IPS DF 19.7 (cell line): ENCODE measurements around the gene STS.

Source experiments
- DNase-seq: peaks from one replicate; pipeline ENCODE4 v3.0.0-alpha.2; 2013; ENCODE audit warnings: low read depth, low spot score

The STS gene, protein sequence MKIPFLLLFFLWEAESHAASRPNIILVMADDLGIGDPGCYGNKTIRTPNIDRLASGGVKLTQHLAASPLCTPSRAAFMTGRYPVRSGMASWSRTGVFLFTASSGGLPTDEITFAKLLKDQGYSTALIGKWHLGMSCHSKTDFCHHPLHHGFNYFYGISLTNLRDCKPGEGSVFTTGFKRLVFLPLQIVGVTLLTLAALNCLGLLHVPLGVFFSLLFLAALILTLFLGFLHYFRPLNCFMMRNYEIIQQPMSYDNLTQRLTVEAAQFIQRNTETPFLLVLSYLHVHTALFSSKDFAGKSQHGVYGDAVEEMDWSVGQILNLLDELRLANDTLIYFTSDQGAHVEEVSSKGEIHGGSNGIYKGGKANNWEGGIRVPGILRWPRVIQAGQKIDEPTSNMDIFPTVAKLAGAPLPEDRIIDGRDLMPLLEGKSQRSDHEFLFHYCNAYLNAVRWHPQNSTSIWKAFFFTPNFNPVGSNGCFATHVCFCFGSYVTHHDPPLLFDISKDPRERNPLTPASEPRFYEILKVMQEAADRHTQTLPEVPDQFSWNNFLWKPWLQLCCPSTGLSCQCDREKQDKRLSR

DNA sequence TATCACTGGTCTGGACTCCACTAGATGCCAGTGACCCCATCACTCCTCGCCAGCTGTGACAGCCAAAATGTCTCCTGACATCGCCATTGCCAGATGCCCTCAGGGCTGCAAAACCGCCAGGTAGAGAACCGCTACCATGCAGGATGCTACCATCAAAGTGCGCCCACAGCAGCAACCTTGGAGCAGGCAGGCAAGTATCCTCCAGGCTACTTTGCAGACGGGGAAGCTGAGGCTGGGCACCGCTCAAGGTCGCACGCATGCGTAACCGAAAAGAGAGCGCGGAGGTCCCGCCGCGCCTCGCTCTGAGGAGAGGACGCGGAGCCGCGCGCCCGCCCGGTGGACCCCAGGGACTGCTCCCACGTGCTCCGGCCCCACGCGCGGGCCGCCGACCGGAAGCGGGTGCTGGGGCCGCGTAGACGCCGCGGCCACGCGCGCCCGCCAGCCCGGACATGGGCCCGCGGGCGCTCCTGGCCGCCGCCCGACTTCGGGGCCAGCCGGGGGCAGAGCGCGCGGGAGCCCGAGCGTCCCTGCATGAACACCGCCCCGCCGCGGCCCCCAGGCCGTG, at the start of gene STS:
STS (plus strand) TSS at position 300 of the 565 bp plus-strand sequence. CDS start 105,488 bp downstream, outside the sequence.
- DNase-seq, result no peak

DNA sequence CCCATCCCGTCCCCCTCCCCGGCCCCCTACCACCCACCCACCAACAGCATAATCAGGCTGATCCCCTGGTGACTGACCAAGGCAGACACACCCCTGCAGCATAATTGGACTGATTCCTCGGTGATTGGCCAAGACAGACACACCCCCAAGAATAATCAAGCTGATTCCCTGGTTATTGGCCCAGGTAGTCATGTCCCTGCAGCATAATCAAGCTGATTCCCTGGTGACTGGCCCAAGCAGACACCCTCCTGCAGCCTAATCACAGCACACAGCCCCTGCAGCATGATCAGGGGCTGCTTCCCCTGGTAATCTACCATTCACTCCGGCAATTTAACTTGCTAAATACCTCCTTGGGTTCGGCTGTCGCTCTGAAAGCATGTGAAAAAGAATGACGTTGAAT, 47.5 kb upstream of the STS start:
- no peak for DNase-seq

DNA sequence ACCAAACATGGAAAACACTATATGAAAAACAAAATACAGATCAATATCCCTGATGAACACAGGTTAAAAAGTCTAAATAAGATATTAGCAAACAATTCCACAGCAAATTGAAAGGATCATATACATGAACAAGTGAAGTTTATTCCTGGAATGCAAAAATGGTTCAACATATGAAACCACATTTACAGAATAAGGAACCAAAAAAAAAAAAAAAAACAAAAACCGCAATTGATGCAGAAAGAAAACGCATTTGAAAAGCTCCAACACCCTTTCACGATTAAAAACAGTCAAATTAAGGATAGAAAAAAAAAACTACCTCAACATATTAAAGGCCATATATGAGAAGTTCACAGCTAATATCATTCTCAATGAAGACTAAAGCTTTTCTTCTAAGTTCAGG, 45.4 kb upstream of the STS start:
- DNase-seq, result no peak

DNA sequence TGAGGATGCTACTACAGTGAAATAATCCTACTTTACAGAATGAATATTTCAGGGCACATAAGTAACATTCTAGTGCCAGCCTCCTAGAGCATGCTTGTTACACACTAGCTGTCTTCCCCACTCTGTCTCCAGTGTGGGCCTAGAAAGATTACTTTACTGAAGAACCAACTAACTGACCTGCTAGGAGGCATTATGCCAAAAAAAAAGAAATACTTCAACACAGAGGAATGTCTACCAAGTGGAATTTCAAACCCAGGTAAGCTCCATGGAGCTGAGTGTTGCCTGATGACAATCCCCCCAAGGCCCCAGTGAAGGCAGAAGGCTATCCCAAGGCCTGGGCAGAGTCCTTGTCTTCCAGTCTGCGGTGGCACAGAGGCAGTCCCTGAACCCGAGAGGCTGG, 40.9 kb upstream of the STS start:
- DNase-seq, result no peak

DNA sequence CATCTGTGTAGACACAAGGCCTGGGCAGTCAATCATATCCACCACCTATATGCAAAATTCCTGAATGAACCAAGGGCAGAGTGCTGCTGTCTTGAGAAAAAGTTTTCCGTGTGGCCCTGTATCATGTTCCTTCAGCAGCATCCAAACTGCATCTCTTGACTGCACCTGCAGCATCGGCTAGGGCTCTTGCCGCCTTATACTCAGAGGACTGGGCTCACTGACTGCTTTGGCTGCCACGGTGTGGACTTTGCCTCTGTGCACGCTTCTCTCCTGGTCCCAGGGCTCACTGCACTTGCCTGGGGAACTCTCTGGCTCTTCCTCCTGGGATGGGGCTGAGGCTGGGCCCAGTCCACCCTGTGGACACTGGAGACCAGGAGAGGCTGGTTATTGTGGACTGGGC, 39.5 kb upstream of the STS start:
- no peak for DNase-seq

DNA sequence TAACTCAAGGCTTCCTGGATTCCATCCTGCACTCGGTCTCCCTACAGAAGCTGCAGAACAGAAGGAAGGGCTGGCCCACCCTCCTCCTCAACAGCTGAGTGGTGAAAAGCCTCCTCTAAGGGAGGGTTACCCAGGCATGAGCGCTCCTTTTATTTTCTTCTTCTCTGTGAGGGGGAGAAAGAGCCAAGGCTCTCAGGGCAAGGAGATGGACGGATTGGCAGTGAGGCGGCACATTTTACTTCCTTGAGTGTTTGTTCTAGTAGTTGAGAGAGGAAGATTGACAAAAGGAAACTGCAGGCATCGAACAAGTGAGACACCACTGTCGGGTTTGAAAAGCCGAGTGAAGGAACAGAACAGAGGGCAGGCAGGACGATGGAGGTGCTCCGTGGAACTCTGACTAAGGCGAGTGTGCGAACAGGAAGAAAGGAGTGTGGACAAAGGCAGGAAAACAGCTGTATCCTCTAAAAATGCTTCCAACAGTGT, 38.4 kb upstream of the STS start:
- no peak for DNase-seq

DNA sequence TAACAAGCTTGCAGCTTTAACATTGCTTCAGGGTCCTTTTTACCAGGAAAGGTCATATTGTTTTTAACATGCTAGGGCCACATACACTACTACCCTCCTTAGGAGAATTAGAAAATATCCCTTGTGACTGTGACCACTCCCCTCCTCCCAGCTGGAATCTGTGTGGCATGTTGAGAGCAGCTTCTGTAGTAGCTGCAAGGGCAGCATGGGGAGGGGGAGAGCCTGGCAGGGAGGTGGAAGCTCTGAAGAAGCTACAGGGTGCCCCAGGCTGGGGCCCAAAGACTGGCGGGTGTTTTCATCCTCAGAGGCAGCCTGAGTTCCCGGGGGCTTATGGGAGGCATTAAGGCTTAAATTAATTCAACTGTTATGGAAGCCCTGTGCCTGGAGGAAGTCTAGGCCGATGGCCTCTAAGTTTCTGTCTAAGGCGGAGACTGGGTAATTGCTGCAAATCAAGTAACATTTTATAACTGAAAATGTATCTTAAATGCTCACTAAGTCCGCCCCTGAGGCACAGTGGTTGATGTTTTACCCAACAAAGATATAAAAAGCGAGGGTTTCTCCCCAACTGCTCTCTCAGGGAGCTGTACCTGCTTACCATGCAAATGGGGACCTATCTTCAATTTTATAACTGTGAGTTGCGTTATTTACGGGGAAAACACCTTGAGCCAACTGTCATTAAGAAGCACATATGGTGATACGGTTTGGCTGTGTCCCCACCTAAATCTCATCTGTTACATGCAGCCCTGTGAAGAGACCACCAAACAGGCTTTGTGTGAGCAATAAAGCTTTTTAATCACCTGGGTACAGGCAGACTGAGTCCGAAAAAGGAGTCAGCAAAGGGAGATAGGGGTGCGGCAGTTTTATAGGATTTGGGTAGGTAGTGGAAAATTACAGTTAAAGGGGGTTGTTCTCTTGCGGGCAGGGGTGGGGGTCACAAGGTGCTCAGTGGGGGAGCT, 37.4 kb upstream of the STS start:
- no peak for DNase-seq

DNA sequence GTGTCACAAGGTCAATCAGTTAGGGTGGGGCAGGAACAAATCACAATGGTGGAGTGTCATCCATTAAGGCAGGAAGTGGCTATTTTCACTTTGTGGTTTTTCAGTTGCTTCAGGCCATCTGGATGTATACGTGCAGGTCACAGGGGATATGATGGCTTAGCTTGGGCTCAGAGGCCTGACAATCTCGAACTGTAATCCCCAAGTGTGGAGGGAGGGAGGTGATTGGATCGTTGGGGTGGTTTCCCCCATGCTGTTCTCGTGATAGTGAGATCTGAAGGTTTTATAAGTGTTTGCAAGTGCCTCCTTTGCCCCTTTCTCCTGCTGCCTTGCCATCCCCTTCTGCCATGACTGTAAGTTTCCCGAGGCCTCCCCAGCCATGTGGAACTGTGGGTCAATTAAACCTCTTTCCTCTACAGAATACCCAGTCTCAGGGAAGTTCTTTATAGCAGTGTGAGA, 36.7 kb upstream of the STS start:
- DNase-seq, result no peak

DNA sequence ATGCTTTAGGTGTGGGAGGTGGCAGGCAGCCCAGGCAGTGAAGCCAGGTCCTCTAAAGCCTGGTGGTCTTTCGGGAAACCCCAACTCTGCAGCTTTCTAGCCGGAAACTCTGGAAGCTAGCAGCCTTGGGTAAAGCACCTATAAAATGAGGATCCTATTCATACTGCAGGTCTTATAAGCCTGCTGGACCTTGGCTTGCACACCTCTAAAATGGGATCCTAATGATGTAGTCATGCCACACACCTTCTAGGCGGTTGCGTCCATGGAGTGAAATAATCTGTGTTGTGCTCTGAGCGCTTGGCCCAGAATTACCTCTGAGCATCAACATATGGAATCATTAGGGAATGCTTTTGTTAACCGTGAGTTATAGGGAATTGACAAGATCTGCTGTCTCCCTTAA, 36.0 kb upstream of the STS start:
- no peak for DNase-seq

DNA sequence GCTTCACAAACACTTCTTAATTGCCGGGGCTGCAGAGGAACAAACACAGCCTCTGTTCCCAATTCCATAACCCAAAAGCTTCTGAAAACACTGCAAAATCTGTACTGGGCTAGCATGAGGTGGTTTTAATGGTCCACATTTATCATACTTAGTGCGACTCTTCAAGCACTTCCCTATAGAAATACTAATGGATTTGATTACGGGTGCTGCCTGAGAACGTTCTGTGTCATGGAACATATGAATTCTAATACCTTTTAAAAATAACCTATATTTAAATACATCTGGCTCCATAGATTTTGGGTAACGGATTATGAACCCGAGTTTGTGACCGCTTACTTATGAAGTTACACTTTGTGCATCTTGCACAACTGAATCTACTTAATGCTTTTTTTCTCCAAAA, 35.4 kb upstream of the STS start:
- DNase-seq, result no peak

DNA sequence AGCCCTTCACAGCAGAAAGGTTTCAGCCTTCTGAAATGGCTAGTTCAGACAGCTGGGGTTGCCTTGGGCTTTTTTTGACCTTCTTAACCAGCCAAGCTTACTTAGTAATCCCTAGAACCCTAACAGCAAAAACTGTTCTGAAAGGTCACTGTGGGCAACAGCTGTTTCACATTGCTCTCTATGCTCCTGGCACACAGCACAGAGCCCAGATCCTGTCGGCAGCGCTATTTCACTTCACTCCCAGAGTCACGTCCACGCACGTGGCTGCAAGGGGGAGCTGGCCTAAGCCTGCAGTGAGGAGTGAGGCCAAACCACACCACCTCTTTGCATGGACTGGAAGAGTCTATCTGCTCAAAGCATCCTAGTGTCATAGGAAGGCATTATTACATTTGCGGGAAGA, 32.0 kb upstream of the STS start:
- no peak for DNase-seq

DNA sequence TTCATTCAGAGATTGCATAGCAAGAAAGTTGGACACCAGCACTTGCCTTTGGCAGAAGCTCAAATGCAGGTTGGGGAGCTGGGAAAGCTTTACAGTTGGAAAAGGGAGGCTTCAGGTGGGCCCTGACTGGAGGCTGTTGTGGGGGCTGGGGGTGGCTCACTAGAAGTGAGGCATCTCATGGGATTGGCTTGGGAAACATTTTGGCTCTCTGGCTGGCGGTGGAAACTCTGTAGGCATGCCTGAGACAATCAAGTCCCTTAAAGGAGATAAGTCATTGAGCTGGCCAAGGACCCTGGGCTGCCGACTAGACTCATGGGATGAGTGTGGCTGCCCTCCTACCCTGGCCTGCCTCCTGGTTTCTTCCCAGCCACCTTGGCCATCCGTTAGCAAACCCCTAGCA, 31.4 kb upstream of the STS start:
- DNase-seq, result no peak

DNA sequence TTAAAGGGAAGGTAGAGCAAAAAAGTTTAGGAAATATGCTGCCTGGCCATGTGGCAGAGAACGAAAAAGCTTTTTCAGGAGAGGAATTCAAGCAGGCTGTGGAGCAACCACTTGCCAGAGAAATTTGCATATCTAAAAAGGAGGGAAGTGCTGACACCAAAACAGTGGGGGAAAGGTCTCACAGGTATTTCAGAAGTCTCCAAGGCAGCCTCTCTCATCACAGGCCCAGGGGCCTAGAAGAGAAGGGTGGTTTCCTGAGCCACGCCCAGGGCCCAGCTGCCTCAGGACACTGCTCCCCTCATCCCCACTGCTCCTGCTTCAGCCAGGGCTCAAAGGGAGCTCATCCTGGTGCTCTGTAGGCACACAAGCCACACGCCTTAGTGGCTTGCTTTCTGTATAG, 29.9 kb upstream of the STS start:
- no peak for DNase-seq

DNA sequence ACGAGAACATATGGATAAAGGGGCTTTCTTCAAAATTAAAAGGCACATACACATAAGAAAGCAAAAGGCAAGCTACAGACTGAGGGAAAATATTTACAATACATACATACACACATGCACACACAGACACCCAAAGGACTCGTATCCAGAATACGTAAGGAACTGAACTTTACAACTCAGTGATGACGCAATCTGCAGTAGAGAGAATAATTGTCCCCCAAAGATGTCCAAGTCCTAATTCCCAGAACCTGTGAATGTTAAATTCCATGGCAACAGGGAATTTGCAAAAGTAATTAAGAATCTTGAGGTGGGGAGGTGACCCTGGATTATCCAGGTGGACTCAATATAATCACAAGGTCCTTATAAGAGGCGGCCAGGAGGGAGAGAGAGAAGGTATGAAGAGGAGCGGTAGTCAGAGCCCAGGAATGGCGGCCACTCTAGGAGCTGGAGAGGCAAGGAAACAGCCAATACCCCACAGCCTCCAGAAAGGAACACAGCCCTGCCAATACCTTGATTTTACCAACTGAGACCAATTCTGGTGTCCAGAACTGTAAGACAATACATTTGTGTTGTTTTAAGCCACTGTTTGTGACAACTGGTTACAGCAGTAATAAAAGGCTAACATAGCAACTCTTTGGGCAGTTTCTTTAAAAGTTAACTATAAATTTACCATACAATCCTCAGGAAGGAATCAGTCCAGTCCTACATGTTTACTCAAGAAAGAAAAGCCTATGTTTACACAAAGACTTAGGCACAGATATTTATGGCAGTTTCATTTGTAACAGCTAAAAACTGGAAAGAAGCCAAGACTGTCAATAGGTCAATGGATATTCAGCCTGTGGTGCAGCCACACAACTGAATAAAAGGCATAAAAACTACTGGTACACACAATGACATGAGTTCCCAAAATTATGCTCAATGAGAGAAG, 27.3 kb upstream of the STS start:
- no peak for DNase-seq

DNA sequence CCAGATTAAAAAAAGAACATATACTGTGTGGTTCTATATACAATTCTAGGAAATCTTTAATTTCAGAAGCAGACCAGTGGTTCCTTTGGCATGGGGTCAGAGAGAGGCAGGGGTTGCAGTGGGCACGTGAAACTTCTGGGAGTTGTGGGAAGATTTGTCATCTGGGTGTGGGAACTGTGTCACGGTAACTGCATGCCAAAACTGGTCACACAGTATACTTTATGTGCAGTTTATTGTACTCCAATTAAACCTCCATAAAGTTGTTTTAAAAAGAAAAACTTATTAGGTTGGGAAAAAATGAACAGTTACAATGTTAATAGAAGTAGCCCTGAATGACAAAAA, 26.7 kb upstream of the STS start:
- no peak for DNase-seq

DNA sequence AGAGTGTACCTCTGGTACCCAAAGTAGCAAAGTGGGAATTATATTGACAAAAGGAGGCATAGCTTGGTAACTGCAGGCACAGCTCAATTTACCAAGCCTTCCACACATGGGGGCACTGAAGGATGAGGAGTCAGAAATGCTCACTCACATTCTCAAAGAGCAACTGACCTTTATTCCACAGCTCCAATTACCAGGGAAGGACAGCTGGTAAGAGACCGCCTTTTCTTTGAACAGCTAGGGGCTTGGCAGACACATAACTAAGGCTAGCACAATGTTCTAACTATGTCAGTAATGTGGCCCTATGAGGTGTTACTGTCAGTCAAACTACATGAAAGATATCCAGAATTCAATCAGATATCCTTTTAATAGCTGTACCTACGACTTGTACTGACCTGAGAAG, 20.5 kb upstream of the STS start:
- no peak for DNase-seq

DNA sequence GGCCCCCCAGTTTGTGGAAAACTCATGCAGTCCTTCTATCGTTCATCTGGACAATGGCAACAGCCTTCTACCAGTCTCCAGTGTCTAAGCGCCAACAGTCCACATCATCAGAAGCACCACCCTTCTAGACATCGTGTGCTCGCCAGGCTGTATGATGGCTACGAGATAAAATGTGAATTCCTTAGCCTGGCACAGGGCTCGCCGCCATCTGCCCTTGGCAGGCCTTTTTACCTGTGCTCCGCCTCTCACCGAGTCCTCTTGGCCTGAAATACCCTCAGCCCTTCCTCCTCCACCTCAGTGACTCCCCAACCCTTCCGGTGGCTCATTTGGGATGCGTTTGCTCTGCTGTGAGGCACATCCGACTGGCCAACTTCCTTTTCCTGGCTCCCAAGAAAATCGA, 15.9 kb upstream of the STS start:
- DNase-seq, result no peak

DNA sequence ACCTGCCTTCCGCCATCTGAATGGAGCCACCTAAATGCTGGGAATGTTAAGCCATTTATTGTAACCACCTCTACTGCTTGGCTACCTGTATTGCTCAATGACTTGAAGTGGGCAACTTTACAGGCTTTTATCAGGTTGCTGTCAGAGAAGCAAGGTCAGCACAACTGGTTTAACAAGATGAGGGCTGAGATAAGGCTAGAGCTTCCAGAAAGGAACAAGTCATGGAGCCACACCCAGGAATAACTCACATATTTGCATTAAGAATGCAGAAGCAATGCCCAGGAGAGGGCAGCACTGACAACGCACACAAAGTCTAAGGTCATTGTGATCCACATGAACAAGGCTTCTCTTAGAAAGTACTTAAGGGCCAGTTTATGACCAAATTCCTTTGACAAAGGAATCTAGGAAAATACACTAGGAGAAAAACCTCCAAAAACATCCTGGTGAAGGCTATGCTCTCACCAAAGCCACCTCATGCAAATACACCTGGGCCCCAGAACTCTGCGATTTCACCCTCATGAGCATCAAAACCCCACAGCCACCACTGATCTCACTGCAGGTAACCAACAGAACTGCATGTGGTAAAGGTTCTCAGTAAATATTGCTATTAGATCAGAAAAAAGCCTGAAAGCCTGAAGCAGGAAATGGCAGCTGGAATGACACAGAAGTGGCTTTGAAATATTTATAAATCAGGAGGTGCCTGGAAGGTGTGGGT, 15.0 kb upstream of the STS start:
- no peak for DNase-seq

DNA sequence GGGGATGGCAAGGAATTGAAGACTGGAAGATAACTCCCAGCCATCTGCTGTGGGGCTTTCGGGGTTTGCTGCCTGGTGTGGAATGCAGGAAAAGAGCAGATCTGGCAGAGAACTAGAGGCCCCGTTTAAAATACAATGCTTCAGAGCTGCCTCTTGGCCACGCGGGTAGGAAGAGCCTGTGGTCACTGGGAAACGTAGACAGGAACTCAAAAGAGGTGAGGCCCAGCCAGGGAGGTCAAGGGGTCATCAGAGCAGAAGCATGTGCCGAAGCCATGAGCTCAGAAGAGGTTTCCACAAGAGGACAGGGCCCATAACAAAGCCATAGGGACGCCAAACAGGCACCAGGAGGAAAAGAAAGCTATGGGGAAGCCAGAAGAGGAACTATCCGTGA, 14.5 kb upstream of the STS start:
- no peak for DNase-seq

DNA sequence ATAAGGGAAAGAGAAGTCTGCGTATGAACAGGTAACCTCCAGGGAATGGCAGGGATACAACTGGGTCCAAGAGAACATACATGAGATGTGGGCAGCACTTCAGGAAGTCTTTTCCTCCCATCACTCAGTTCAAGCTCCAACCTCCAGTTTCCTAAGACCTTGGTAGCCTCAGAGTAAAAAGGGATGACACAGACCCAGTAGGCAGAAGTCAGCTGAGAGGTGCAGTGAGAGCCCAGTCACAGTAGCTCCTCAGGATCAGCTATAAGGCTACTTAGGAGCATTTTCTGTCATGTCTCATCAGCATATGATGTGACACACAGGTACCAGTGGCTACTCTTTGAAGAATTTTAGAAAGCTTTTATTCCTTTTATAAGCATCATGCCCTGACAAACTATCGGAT, 12.5 kb upstream of the STS start:
- no peak for DNase-seq
